WTC11 (cell line): ENCODE measurements around the gene CNNM3.

Source experiments
- ARID4B ChIP-seq: sonication (generic); formaldehyde crosslinking; IDR thresholded peaks from 2 replicates; pipeline ENCODE4 v1.8.0; 2023; ENCODE audit warnings: missing genetic modification reagents, mild to moderate bottlenecking, borderline replicate concordance
- ATF3 ChIP-seq: sonication (generic); formaldehyde crosslinking; conservative IDR thresholded peaks from 2 replicates; pipeline ENCODE4 v1.8.1; 2022; ENCODE audit warnings: mild to moderate bottlenecking, missing genetic modification reagents
- CTCF ChIP-seq: fragments of 200-600 bp; IDR thresholded peaks from 2 replicates; pipeline ENCODE4 v1.8.0; 2022; ENCODE audit warnings: antibody characterized with exemption
- E2F4 ChIP-seq: sonication (generic); formaldehyde crosslinking; IDR thresholded peaks from 2 replicates; pipeline ENCODE4 v1.8.1; 2022; ENCODE audit warnings: low read depth, mild to moderate bottlenecking, moderate library complexity, missing genetic modification reagents, borderline replicate concordance
- ERG ChIP-seq: fragments of 250-450 bp; sonication (Bioruptor Pico); IDR thresholded peaks from 2 replicates; pipeline ENCODE4 v1.8.0; 2021; ENCODE audit warnings: mild to moderate bottlenecking
- FOXP1 ChIP-seq: sonication (generic); formaldehyde crosslinking; IDR thresholded peaks from 2 replicates; pipeline ENCODE4 v1.8.0; 2022; ENCODE audit warnings: missing genetic modification reagents, mild to moderate bottlenecking, moderate library complexity, borderline replicate concordance
- NR1H2 ChIP-seq: sonication (generic); formaldehyde crosslinking; IDR thresholded peaks from 2 replicates; pipeline ENCODE4 v1.9.0; 2021; ENCODE audit warnings: mild to moderate bottlenecking, moderate library complexity, missing genetic modification reagents
- OVOL2 ChIP-seq: fragments of 250-450 bp; sonication (Bioruptor Pico); IDR thresholded peaks from 2 replicates; pipeline ENCODE4 v1.9.0; 2021; ENCODE audit warnings: mild to moderate bottlenecking, borderline replicate concordance
- USF2 ChIP-seq: sonication (generic); formaldehyde crosslinking; IDR thresholded peaks from 2 replicates; pipeline ENCODE4 v1.8.1; 2023; ENCODE audit warnings: mild to moderate bottlenecking, missing genetic modification reagents, moderate library complexity
- ZBTB21 ChIP-seq: sonication (generic); formaldehyde crosslinking; IDR thresholded peaks from 2 replicates; pipeline ENCODE4 v1.8.1; 2023; ENCODE audit warnings: mild to moderate bottlenecking, missing genetic modification reagents, borderline replicate concordance
- ZNF281 ChIP-seq: sonication (generic); formaldehyde crosslinking; IDR thresholded peaks from 2 replicates; pipeline ENCODE4 v1.8.0; 2023; ENCODE audit warnings: mild to moderate bottlenecking, missing genetic modification reagents
- TF ChIP-seq, protein P1 (sequence below): fragments of 250-450 bp; sonication (Bioruptor Pico); IDR thresholded peaks from 2 replicates; pipeline ENCODE4 v1.9.0; 2021; ENCODE audit warnings: mild to moderate bottlenecking
- TF ChIP-seq, protein P2 (sequence below): sonication (generic); formaldehyde crosslinking; IDR thresholded peaks from 2 replicates; pipeline ENCODE4 v1.8.0; 2022; ENCODE audit warnings: mild to moderate bottlenecking, missing genetic modification reagents

DNA sequence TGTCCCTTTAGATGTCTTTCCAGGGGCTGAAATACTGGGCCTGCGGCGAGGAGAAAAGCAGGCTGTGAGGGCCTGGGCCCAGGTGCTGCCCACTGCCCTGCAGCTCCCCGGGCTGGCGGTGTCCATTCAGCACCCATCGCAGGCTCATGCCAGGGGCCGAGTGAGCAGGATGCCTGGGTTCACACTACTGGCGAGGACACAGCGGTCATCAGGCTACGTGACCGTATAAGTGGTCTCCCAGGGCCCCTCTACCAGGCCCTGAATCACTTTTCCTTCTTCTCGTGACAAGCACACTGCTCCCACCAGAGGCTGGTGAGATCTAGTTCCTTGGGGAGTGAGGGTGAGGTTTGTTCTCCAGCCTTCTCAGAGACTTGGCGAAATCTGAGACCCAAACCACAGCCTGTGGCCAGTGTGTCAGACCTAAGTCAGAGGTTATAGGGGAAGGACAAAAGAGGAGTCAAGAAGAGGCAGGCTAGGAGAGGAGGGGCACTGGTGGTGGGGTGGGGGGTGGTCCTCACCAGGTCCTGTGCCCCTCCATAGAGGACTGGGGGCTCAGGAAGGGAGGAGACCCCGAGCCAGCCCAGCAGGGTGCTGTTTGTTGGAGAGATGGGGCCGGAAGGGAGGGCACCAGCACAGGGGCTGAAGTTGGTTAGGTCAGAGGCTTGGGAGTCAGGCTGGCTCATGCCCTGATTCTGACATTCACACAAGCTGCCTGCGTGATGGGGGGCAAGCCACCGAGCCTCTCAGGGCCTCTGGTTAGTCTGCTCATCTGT is 60.4 kb downstream of the CNNM3 start:
- TF ChIP-seq ZBTB21 (no peak), FOXP1 (CRISPR knock-in tag) (no peak), NR1H2 (CRISPR knock-in tag) (no peak), E2F4 (CRISPR knock-in tag) (no peak), CTCF (no peak), USF2 (CRISPR knock-in tag) (no peak), OVOL2 (CRISPR knock-in tag) (no peak), ZNF281 (CRISPR knock-in tag) (no peak), ERG (CRISPR knock-in tag) (no peak), ARID4B (CRISPR knock-in tag) (no peak), ATF3 (no peak)
- TF ChIP-seq, protein P1, sequence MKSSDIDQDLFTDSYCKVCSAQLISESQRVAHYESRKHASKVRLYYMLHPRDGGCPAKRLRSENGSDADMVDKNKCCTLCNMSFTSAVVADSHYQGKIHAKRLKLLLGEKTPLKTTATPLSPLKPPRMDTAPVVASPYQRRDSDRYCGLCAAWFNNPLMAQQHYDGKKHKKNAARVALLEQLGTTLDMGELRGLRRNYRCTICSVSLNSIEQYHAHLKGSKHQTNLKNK (CRISPR knock-in tag) = no peak
- TF ChIP-seq, protein P2, sequence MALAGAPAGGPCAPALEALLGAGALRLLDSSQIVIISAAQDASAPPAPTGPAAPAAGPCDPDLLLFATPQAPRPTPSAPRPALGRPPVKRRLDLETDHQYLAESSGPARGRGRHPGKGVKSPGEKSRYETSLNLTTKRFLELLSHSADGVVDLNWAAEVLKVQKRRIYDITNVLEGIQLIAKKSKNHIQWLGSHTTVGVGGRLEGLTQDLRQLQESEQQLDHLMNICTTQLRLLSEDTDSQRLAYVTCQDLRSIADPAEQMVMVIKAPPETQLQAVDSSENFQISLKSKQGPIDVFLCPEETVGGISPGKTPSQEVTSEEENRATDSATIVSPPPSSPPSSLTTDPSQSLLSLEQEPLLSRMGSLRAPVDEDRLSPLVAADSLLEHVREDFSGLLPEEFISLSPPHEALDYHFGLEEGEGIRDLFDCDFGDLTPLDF = no peak
